Activated naive CD8-positive, alpha-beta T cell treated with anti-CD3 and anti-CD28 coated beads for 36 hours (primary cell): ENCODE results near the gene CNRIP1. TPM values are rescaled to one million over a fixed set of nuclear protein-coding genes. Genes with fewer than 3 reads are reported as not detected.
"Not testable (repeated sequence)": the region's sequence is repeated elsewhere in the genome, so short reads cannot be mapped to it uniquely, and the experiment has no call there.

Source experiments
- DNase-seq: peaks from one replicate; pipeline ENCODE4 v3.0.0; 2021
- H3K27ac Mint-ChIP-seq: one replicate; pipeline ENCODE4 v1.8.0; 2022; ENCODE audit warnings: mild to moderate bottlenecking, moderate library complexity, mixed read lengths
- H3K27me3 Mint-ChIP-seq: one replicate; pipeline ENCODE4 v1.8.0; 2022; ENCODE audit warnings: mild to moderate bottlenecking, mixed read lengths
- H3K36me3 Mint-ChIP-seq: one replicate; pipeline ENCODE4 v1.8.0; 2021; ENCODE audit warnings: mild to moderate bottlenecking, mixed read lengths
- H3K4me1 Mint-ChIP-seq: one replicate; pipeline ENCODE4 v1.8.0; 2021; ENCODE audit warnings: mixed read lengths
- H3K4me3 Mint-ChIP-seq: one replicate; pipeline ENCODE4 v1.8.0; 2022; ENCODE audit warnings: mild to moderate bottlenecking, moderate library complexity, mixed read lengths
- H3K9me3 Mint-ChIP-seq: one replicate; pipeline ENCODE4 v1.8.0; 2022; ENCODE audit warnings: mixed read lengths
- total RNA-seq, 2 experiments: library from RNA; stranded (reverse); gene quantifications; one replicate each; pipeline ENCODE4 v1.2.3, GENCODE V29; 2021

The CNRIP1 gene
- total RNA-seq, 2 experiments from 2014 or later, result not detected

DNA sequence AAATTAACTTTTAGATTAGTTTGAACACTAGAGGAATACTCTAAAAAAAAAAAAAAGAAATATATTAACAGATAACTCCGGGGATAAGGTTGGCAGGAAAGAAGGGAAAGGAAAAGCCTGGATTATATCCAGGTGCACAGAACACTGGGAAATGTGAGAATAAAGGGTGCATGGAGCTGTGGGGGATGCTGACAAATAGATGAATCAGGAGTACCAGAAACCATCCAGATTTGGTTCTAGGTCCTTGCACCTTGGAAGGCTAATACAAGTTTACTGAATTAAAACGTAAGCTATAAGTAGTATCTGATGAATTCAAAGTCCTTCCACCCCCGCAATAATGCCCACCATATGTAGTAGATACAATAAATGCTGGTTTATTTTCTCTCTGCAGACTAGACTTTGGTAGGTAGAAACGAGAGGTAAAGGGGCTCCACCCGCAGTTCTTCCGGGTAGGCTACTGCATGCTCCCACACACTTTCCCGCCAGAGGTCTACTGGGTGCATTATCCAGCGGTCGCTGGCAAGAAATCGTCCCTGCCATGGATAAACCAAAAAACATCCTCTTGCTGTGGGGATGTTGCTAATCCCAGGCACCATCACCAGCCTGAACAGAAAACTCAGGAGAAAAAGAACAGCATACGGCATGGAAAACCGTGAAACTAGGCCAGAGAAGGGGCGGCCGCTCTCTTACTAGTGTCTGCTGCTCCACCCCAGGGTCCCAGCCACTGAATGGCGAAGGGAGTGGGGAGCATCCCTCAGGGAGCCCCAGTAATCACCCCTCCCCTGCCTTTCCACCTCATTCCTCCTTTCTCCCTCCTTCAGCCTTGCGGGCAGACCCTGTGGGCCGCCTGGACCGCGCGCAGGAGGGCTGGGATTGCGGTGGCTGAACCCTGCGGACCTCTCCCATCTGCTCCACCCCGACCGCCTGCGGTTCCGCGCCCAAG lies 1.5 kb downstream of the CNRIP1 start:
- no peak overlapping the region for H3K27ac Mint-ChIP-seq

DNA sequence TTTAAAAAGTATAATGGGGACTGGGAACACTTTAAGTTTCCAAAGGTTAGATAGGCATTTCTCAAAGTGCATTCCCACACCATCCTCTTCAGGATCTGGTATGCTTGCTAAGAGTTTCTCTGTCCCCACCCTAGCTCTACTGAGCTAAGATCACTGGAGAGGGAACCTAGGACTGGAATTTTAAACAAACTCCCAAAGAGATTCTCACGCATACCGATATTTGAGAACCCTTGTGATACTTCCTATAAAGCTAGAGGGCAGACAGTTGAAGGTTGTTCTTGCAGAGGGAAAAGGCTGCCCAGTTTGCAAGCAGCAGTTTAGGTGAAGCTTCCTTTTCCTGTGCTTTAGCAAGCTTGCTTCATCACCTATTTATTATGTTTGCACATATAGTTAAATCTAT lies 3.6 kb downstream of the CNRIP1 start:
- Mint-ChIP-seq H3K36me3 (no peaks in the 10 kb centered on the region), H3K27me3 (peaks cover 65% of the 10 kb centered on the region), H3K4me3 (no peak overlapping the region), H3K9me3 (peaks cover 6% of the 10 kb centered on the region), H3K4me1 (peaks cover 4% of the 10 kb centered on the region), H3K27ac (no peak overlapping the region)
- DNase-seq, result no peak

More for the DNA sequence above, 1.5 kb downstream of the CNRIP1 start:
- no peak for DNase-seq
- Mint-ChIP-seq H3K4me3 (peak overlapping the region; percentile 64), H3K27me3 (peaks cover 73% of the 10 kb centered on the region), H3K4me1 (peaks cover 4% of the 10 kb centered on the region), H3K36me3 (no peaks in the 10 kb centered on the region), H3K9me3 (peaks cover 6% of the 10 kb centered on the region)

DNA sequence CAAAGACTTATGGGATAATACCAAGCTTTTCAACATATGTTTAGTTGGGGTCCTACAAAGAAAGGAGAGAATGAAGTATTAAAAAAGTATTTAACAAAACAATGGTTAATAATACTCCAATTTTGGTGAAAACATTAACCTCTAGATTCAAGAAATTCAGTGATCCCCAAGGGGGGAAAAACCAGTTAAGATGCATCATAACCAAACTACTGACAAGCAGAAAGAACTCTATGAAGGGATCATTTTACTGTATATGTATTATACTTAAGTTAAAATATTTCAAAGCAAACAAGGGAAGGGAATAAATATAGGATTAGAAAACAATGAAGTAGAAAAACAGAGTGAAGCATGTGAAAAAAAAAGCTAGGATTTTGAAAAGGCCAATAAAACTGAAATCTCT lies 8.7 kb downstream of the CNRIP1 start:
- H3K4me1 Mint-ChIP-seq, result no peaks in the 10 kb centered on the region
- no peak overlapping the region for H3K27ac Mint-ChIP-seq
- H3K36me3 Mint-ChIP-seq, result no peaks in the 10 kb centered on the region
- H3K9me3 Mint-ChIP-seq, result peaks cover 6% of the 10 kb centered on the region
- peaks cover 37% of the 10 kb centered on the region for H3K27me3 Mint-ChIP-seq
- H3K4me3 Mint-ChIP-seq, result no peak overlapping the region
- no peak for DNase-seq

DNA sequence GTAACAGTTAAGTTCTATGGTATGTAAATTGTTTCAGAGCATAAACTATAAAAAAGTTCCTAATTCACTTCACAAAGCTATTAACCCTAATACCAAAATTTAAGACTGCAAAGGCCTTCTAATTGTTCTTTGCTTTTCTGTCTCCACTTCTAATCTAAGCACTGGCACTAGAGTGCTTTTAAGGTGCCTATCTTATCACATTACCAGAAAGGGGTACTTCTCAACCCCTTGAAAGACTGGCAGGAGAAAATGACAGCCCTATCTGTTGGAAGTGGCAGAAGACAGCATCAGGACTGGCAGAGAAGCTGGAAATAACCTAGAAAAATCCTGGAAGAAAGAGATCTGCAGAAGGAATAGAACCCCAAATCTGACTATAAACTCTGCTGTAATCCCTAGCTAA lies 10.3 kb downstream of the CNRIP1 start:
- no peak for DNase-seq
- peaks cover 33% of the 10 kb centered on the region for H3K27me3 Mint-ChIP-seq
- peaks cover 5% of the 10 kb centered on the region for H3K9me3 Mint-ChIP-seq
- H3K4me3 Mint-ChIP-seq, result no peak overlapping the region
- no peaks in the 10 kb centered on the region for H3K36me3 Mint-ChIP-seq
- H3K4me1 Mint-ChIP-seq, result no peaks in the 10 kb centered on the region
- no peak overlapping the region for H3K27ac Mint-ChIP-seq

DNA sequence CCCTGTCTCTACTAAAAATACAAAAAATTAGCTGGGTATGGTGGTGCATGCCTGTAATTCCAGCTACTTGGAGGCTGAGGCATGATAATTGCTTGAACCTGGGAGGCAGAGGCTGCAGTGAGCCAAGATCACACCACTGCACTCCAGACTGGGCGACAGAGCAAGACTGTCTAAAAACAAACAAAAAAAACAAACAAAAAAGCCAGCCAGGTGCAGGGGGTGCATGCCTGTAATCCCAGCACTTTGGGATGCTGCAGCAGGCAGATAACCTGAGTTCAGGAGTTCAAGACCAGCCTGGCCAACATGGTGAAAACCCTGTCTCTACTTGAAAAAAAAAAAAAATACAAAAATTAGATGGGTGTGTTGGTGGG lies 15.9 kb downstream of the CNRIP1 start:
- not testable (repeated sequence) for H3K9me3 Mint-ChIP-seq, H3K4me1 Mint-ChIP-seq, H3K36me3 Mint-ChIP-seq, DNase-seq, H3K4me3 Mint-ChIP-seq, H3K27me3 Mint-ChIP-seq, H3K27ac Mint-ChIP-seq

DNA sequence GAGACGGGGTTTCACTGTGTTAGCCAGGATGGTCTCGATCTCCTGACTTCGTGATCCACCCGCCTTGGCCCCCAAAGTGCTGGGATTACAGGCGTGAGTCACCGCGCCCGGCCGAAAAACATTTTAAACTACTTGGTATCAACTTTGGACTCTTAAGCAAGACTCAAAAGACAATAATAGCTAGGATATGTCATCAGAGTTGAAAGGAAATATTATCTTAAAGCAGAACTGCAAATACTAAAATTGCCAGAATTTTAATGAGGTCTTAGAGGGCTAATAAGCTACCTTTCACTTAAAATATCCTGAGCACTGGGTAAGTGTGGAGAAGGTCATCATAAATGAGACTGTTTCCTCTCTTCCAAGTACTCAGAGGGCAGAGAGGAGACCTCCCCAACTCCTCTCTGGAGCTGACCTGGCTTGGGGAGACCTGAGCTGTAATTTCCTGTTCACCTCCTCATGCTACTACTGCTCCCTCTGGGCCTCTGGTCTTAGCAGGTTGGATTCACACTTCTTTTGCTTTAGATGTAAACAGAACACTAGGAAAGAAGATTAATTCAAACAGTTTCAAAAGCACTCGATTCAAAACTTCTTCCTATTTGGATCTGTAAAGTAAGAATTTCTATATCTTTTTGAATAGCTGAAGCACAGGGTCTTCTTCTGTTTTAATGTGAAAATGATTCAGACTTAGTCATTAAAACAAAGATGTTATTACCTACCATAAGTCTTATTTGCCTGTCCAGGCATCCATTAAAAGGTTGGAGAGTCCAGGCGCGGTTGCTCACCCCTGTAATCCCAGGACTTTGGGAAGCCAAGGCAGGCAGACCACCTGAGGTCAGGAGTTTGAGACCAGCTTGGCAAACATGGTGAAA lies 16.5 kb downstream of the CNRIP1 start:
- no peaks in the 10 kb centered on the region for H3K4me1 Mint-ChIP-seq
- no peak for DNase-seq
- H3K36me3 Mint-ChIP-seq, result no peaks in the 10 kb centered on the region
- no peaks in the 10 kb centered on the region for H3K9me3 Mint-ChIP-seq
- H3K4me3 Mint-ChIP-seq, result no peak overlapping the region
- H3K27ac Mint-ChIP-seq, result no peak overlapping the region
- peaks cover 6% of the 10 kb centered on the region for H3K27me3 Mint-ChIP-seq

DNA sequence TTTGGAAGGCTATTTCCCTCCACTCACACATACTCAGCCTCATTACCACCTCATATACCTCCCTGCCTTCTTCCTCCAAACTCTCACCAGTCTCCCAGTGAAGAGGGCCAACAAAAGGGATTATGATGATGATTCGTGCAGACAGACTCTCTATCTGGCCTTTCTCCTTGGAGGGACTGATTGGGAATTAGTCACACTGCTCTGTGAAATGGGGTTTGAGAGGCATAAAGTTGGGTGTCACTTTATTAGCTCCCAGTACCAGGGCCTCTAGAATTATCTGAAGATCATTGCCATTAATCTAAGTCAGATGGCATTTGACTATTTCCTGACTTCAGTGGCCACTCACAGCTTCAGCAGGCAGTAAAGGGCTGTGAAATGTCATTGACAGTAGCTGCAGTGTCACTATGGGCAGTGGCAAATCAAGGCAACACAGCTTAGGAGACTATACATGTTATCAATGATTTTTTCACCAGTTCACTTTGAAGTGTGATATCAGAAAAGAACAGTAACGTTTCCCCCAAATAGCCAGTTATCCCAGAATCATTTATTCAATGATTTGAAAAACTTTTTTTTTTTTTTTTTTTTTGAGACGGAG lies 17.4 kb downstream of the CNRIP1 start:
- Mint-ChIP-seq H3K36me3 (no peaks in the 10 kb centered on the region), H3K27ac (no peak overlapping the region), H3K4me1 (no peaks in the 10 kb centered on the region), H3K9me3 (no peaks in the 10 kb centered on the region), H3K4me3 (no peak overlapping the region), H3K27me3 (peaks cover 6% of the 10 kb centered on the region)
- DNase-seq, result no peak

DNA sequence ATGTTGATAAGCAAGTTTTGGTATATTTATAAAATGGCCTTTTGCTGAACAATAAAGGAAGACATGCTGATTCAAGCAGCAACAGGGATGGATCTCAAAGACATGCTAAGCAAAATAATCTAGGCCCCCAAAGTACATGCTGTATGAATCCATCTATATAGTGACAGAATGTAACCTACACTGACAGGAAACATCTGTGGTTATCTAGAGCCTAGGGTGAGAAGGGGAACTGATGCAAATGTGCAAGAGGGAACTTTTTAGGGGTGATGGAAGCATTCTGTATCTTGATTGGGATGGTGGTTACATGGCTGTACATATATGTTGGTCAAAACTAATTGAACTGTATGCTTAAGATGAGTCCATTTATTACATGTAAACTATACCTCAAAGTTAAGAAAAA lies 24.2 kb downstream of the CNRIP1 start:
- Mint-ChIP-seq H3K36me3 (no peaks in the 10 kb centered on the region), H3K27ac (no peak overlapping the region), H3K4me1 (peaks cover 3% of the 10 kb centered on the region), H3K9me3 (no peaks in the 10 kb centered on the region), H3K27me3 (peaks cover 6% of the 10 kb centered on the region), H3K4me3 (no peak overlapping the region)
- DNase-seq, result no peak

DNA sequence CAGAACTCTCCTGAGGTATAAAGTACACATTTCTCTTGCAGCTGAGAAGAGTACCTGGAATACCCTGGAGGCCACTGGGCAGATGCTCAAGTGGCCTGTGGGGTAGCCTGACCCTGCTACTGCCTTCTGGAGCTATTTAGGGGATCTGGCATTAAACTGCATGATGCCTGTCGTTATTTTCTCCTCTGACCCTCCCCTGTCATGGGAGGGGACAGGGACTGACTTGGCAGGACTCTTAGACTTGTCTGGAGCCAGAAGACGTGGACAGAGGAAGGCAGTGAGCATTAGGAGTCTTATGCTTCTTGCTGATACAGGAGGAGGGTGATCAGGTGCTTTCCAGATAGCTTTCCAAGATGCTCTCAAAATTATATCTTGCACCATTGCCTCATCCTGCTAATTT lies 24.8 kb downstream of the CNRIP1 start:
- DNase-seq, result no peak
- no peak overlapping the region for H3K4me3 Mint-ChIP-seq
- no peak overlapping the region for H3K27ac Mint-ChIP-seq
- H3K36me3 Mint-ChIP-seq, result no peaks in the 10 kb centered on the region
- H3K9me3 Mint-ChIP-seq, result no peaks in the 10 kb centered on the region
- H3K4me1 Mint-ChIP-seq, result peaks cover 3% of the 10 kb centered on the region
- peaks cover 12% of the 10 kb centered on the region for H3K27me3 Mint-ChIP-seq

DNA sequence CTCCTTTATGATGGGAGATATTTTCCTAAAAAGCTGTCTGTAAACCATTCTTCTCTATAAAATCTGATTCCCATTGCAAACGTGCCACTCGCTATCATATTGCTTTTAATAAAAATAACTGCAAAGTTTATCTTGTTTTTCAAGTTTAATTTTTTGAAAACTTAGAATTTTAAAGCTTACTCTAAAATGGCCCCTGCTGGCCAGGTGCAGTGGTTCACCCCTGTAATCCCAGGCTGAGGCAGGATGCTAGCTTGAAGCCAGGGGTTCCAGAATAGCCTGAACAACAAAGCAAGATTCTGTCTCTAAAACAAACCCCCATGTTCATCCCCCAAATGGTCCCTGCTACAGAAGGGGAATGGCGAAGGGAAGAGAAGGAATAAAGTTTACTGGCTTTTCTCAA lies 25.6 kb downstream of the CNRIP1 start:
- Mint-ChIP-seq H3K36me3 (no peaks in the 10 kb centered on the region), H3K27me3 (peaks cover 11% of the 10 kb centered on the region), H3K27ac (no peak overlapping the region), H3K4me3 (no peak overlapping the region), H3K4me1 (peaks cover 3% of the 10 kb centered on the region), H3K9me3 (no peaks in the 10 kb centered on the region)
- no peak for DNase-seq

DNA sequence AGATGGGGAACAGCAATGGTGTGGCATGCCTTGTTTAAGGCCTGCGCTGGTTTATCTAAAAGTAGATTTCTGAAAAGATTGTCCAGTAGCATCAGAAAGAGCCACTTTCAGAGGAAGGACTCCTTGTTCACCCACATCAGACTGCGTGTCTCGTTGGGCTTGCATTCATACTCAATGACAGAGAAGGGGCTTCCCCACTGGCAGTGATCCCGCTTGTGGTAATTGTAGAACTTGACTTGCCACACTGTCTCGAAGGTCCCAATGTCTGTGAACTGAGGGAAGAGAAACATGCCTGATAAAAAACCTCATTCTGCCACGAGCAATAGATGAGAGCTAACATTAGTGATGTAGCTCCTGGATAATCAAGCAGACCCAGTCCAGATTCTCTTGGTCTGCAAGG lies 26.0 kb downstream of the CNRIP1 start:
- Mint-ChIP-seq H3K9me3 (no peaks in the 10 kb centered on the region), H3K36me3 (no peaks in the 10 kb centered on the region), H3K4me3 (no peak overlapping the region), H3K27ac (no peak overlapping the region), H3K4me1 (peaks cover 3% of the 10 kb centered on the region), H3K27me3 (peaks cover 11% of the 10 kb centered on the region)
- DNase-seq, result no peak

DNA sequence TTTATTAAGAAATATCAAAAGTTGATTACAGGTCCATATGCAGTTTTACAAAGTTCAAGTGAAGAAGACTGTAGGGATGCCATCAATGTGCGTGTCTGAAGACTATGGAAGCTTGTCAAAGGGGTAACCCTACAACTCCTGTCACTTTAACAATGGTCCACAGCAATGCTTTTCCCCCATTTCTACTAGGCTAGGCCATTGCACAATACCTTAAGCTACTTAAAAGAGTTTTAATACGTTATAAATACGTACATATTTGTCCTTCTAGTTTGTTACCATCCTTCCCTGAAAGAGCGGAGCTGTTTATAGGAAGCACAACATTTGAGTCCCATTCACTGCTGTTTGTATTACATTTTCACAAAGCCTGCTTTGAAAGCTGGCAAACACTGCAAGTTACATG lies 26.7 kb downstream of the CNRIP1 start:
- no peak for DNase-seq
- no peaks in the 10 kb centered on the region for H3K9me3 Mint-ChIP-seq
- H3K27me3 Mint-ChIP-seq, result peaks cover 16% of the 10 kb centered on the region
- peaks cover 3% of the 10 kb centered on the region for H3K4me1 Mint-ChIP-seq
- no peak overlapping the region for H3K27ac Mint-ChIP-seq
- no peak overlapping the region for H3K4me3 Mint-ChIP-seq
- H3K36me3 Mint-ChIP-seq, result no peaks in the 10 kb centered on the region

DNA sequence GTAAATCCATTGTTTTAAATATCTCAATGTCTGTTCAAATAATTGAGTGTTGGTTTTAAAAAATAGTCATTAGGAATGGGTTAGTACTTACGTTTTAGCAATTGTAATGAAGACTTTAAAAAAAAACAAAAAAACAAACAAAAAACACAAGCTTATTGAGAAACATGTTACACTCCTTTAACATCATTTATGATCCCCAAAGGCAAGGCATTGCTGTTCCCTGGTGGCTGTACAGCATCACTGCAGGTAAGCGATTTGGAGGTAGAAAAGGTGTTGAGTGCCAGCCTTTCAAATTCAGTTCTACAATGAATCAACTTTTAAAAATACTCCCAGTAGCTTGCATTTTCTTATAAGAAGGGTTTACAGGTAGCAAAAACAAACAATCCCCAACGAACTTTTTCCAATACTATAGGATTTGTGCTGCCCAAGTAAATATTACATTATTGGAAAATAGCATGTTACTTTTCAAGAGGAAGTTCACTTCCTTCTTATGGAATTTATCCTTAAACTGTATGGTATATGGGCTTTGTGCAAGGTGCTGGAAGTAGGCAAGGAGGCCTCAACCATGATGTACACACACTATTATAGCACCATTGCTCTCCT lies 27.5 kb downstream of the CNRIP1 start:
- H3K27me3 Mint-ChIP-seq, result peaks cover 18% of the 10 kb centered on the region
- peaks cover 3% of the 10 kb centered on the region for H3K4me1 Mint-ChIP-seq
- no peak for DNase-seq
- H3K36me3 Mint-ChIP-seq, result no peaks in the 10 kb centered on the region
- no peak overlapping the region for H3K4me3 Mint-ChIP-seq
- H3K9me3 Mint-ChIP-seq, result no peaks in the 10 kb centered on the region
- H3K27ac Mint-ChIP-seq, result no peak overlapping the region

DNA sequence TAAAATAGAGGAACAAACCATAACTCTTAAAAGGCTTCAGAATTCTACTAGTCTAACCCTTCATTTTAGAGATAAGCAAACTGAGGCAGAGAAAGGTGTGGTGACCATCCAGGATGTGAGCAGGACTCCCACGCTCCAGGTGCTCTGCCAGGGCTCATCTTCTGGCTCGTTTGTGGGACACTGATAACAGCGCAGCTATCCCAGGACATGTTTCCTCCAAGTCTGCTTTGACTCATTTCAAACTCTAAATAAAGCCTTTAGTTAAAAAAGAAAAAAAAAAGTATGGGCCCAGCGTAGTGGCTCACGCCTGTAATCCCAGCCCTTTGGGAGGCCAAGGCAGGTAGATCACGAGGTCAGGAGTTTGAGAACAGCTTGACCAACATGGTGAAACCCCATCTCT lies 28.4 kb downstream of the CNRIP1 start:
- Mint-ChIP-seq H3K9me3 (no peaks in the 10 kb centered on the region), H3K27me3 (peaks cover 23% of the 10 kb centered on the region), H3K4me1 (peaks cover 3% of the 10 kb centered on the region), H3K36me3 (no peaks in the 10 kb centered on the region), H3K27ac (no peak overlapping the region), H3K4me3 (no peak overlapping the region)
- DNase-seq, result no peak

DNA sequence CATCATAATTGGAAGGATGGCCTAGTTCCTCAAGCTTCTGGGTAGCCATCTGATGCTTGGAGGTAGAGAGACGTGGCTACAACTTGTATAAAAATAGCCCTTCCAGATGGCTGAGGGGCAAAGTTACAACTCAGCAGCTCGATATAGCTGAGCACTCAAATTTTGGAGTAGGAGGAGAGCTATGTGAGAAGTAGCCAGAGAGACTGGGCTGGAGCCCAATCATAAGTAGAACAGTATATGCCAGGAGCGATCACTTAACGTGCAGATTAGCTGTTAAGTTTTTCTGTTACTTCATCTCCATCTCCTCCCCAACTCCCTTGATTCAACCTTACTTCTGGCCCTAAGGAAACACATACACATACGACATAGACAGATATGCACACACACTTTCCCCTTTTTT lies 28.8 kb downstream of the CNRIP1 start:
- Mint-ChIP-seq H3K27me3 (peaks cover 27% of the 10 kb centered on the region), H3K4me1 (peaks cover 3% of the 10 kb centered on the region), H3K36me3 (no peaks in the 10 kb centered on the region), H3K27ac (no peak overlapping the region), H3K9me3 (no peaks in the 10 kb centered on the region), H3K4me3 (no peak overlapping the region)
- DNase-seq, result no peak
